ENCODE results near the gene RPRD1B.
"Not testable (repeated sequence)": the region's sequence is repeated elsewhere in the genome, so short reads cannot be mapped to it uniquely, and the experiment has no call there.

Gene RPRD1B

DNA sequence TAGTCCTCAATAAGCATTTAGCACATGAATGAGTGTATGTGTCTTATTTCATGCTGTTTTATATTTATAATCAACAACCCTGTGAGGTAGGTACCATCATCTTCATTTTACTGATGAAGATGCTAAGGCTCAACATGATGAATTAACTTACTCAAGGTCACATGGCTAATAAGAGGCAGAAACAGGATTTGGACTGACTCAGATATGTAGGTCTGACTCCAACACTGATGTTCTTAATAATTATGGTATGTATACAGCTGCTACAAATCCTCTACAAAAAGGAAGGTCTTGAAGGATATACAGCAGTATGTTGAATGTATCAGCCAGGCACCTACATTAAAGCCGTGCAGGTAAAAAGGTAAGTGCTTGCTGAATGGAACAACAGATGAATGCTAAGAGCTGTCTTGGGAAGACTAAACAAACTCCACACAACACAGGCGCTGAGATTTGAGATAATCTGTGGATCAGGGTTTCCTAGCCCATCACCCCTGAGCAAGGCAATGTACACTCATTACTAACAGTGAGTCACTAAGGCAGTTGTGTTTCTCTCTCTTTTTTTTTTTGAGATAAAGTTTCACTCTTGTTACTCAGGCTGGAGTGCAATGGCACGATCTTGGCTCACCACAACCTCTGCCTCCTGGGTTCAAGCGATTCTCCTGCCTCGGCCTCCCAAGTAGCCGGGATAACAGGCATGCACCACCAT is 32.2 kb upstream of the RPRD1B start:
- peak; percentile 61 for DNase-seq (ENCODE audit: low read depth)

DNA sequence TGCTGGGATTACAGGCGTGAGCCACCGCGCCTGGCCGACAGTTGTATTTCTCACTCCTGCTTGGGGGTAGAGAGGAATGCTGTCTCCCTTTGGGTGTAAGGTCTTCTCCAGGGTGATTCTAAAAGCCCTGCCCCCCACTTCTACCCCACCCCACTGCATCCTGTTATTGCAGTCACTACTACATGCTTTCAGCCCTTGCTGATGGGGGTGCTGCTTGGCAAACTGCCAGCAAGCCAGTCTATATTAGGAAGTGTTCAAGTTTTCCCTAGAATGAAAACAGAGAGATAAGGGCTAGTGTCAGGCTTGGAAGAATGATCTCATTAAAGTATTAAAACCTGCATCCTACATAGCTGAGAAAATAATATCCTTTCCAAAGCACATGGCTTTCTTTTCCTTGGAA is 31.6 kb upstream of the RPRD1B start:
- DNase-seq (ENCODE audit: low read depth): no peak

DNA sequence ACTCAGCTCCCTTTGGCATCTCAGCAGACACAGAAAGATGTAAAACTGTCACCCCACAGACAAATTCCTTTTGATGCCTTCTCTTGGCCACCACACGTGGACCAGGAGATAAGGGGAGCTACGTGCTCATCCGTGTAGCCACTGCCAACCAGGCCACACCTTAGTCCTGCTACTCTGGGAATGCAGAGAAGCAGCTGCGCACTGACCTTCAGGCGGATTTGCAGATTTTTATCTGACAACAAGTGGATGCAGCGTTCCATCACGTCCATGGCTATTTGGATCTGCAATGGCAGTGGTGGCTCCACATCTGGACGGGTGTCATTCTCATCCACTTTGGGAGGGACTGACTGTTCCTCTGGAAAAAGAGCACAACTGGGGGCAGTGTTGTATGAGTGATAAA is 31.1 kb upstream of the RPRD1B start:
- no peak for DNase-seq (ENCODE audit: low read depth)

DNA sequence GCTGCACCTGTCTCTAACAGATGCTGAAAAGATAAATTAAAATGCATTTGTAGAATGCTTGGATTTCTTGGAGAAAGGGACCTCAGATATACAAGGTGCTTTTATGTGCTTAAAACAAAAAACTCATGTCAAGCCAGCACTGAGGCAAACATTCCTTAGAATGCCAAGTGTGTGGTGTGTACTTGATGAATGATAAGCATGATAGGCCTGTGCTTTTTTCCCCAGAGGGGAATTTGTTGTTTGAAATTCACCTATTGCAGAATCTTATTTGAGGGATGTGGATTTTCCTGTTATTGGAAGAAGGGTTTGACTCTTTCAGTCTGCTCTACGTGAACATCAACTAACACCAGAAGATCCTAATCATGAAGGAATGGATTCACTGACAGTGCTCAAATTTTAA is 29.1 kb upstream of the RPRD1B start:
- DNase-seq (ENCODE audit: low read depth): no peak

DNA sequence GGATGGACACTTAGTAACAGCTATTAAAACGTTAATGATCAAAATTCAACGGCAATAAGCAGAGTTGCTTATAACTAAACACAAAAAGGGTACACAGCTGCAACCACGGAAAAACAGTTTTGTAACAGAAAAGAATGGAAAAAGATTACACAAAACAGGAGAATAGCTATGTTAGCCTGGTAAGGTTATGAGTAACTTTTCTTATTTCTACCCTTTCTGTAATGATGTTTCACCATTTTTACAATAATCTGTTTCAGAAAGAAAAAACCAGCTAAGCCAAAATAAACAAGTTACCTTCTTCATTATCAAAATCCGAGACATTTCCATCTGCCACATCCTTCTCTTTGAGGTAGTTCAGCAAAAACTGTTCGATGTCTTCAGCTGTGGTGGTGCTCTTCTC is 27.6 kb upstream of the RPRD1B start:
- DNase-seq (ENCODE audit: low read depth): no peak

DNA sequence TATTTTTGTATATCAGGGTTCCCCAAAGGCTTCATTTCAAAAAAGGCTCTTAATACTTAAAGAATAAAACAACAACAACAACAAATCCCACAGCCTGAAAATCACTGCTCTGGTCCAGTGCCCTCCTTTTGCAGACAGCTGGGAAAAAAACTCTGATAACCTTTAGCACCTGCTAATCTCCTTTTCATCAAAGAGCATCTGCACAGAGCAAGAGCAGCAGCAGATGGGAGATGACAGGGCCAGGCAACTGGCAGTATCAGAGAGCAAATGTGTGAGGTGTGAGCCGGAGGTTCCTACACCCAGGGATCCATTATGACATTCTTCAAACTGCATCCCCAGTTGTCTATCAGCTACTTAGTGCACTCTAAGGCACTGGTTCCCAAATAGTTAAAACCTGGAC is 26.0 kb upstream of the RPRD1B start:
- no peak for DNase-seq (ENCODE audit: low read depth)

DNA sequence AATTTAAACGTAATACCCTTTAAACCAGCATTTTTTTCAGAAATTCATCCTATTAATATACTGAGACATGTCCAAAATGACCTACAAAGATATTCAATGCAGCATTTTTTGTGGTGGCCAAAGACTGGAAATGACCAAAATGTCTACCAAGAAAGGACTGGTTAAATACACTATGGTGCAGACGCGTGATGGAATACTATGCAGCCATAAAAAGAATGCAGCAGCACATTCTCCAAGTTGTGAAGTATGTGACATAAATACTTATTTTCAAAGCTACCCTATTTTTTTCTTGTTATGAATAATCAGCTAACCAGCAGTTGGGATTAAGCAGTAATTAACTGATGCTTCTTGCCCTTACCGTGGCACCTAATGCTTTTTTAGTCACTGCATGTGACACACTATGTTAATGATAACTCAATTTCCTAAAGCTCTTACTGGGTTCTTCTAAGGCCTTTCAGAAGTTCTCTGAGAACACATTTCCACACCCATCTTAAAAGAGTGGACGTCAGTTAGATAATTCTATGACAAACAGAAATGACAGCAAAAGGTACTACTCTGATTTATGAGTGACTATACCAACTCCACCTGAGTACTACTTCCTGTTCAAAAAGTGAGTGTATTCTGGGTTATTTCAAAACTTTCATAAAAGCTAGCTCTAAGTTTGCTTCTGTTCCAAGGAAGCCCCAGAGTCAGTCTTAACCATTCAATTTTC is 25.2 kb upstream of the RPRD1B start:
- DNase-seq (ENCODE audit: low read depth): no peak

DNA sequence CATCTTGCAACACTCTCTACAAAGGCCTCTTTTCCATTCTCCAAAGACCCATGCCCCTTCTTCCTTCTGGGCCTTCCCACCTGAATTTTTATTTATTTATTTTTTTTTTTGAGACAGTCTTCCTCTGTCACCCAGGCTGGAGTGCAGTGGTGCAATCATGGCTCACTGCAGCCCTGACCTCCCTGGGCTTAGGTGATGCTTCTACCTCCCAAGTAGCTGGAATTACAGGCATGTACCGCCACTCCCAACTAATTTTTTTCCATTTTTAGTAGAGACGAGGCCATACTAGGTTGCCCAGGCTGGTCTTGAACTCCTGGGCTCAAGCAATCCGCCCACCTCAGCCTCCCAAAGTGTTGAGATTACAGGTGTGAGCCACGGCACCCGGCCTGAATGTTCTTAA is 24.1 kb upstream of the RPRD1B start:
- not testable (repeated sequence) for DNase-seq (ENCODE audit: low read depth)

DNA sequence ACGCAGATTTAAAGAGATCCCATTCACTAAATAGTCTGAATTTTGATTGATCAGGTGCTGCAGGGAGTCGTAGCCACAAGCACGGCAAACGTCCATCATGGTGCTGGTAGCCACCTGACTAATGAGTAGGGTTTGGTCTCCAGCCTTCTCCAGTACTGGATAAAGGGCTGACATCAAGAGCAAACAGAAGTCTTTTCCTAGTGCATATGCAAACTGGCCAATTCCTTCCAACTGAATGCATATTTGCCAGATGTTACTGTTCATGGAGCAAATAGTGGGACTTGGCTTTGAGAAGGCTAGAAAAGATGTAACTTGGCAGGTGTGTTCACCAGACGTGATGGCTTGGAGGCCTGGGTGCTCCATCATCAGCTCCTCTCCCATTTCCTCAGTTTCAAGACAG is 21.9 kb upstream of the RPRD1B start:
- DNase-seq (ENCODE audit: low read depth): no peak

DNA sequence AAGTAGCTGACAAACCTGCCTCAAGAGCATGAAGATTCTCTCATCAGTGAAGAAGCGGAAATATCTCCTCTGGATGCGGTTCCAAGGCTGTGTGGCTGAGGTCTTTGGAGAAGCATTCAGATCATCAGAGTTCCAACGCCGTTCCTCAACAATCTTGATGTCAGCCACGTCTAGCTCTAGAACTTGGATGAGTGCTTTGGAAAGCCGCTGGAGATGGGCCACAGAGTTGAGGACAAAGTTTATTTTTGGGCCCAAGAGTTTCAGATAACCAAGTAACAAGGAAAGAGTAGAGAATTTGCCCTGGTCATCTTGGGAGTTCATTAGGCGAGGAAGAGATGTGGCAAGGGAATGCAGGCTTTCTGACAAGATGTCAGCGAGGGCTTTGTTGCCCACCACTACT is 21.2 kb upstream of the RPRD1B start:
- no peak for DNase-seq (ENCODE audit: low read depth)

DNA sequence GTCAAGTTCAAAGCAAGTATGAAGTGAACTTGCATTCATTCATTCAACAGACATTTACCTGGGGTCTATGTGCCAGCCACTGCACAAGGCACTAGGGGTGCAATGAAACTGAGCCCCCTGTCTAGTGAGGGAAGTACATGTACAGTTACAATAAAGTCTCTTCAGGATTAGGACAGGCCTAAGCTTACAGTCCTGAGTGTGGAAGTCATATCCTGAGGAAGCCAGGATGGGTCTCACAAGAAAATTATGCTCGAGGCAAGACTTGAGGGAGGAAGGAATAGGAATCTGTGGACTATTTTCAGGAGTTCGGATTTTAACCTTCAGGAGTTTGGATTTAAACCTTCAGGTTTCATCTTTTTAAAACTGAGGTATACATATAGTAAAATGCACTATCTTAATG is 19.7 kb upstream of the RPRD1B start:
- no peak for DNase-seq (ENCODE audit: low read depth)

DNA sequence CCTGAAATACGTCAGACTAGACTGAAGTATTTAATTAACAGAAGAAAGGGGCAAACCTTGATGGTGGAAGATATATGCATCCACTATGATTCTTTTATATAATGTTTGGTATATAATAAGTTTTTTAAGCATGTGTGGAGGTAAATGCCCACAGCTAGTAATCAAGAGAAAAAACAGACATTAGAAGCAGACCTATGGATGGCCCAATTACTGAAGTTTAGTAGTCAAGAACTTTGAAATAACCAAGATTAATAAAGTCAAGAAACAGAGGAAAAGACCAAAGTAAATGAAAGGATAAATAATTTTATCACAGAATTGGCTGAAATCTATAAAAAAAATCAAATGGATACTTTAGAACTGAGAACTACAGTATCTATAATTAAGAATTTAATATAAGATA is 15.6 kb upstream of the RPRD1B start:
- DNase-seq (ENCODE audit: low read depth): no peak

DNA sequence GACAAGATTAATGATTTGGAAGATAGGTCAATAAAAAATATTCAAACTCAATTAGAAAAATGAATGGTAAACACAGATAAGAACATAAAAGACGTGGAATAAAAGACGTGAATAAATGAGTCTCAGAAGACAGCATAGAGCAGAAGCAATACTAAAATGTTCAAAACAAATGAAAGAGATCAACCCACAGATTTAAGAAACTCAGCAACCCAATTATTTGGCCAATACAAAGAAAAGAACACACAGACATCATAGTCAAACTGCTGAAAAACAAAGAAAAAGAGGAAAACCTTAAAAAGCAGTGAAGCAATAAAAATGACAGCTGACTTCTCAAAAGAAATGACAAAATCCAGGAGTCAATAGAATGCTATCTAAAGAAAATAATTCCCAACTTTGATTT is 15.2 kb upstream of the RPRD1B start:
- no peak for DNase-seq (ENCODE audit: low read depth)

DNA sequence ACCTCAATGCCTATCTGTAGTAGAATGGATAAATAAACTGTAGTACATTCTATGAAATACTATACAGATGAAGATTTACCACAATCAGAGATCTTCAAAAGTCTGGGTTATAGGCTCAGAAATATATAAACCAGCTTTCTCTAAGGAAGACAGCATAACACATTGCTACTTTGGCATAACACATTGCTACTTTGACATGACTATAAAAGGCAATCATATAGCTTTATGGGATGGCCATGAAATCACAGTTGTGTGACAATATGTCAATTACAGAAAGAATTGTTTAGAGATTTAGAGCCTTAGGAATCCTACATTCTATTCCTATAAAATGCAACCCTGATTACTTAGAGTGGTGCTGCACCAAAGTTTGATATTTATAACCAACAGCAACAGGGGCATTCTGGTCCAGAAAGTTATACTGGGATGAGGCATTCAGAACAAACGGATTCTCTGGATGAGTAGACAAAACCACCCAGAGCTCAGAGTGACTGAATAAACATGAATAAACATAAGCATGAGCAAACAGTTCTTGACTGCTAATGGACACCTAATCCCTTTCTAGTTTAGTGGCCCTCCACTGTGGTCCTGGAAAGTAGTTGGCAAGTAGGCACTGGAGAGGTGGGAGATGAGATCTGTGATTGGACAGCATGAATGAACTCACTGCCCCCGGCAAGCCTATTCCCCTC is 12.3 kb upstream of the RPRD1B start:
- DNase-seq (ENCODE audit: low read depth): no peak

DNA sequence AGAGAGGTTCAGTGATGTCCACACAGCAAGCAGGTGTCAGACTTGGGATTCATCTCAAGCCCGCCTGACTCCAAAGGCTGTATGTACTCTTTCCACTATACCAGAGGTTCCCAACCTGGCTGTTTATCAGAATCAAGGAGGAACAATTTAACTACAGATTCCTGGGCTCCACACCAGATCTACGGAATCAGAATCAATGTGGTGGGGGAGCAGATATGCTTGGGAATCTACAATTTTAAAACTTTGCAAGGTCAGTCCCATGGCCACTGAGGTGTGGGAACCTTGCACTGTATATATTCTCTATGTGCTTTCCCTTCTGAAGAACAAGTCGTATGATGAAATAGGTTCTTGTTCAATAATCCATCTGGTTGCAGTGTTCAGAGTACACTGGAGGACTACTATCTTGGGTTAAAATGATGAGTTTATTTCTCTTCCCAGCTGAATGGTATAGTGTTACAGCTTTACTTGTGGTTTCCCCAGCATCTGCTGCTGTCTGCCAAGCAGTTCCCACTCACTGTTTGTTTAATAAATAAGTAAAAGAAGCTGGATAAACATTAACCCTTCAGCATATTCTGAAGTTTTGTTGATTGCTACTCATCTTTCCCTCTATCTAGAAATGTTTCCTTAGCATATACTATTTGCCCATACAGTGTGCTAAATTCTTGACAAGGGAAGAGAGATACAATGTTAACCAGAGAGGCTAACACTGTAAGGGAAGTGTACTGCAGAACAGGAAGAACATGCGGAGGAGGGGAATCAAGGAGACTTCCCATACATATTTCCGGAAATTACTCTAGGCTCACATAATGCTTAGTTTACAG is 10.2 kb upstream of the RPRD1B start:
- peak; percentile 53 for DNase-seq (ENCODE audit: low read depth)

DNA sequence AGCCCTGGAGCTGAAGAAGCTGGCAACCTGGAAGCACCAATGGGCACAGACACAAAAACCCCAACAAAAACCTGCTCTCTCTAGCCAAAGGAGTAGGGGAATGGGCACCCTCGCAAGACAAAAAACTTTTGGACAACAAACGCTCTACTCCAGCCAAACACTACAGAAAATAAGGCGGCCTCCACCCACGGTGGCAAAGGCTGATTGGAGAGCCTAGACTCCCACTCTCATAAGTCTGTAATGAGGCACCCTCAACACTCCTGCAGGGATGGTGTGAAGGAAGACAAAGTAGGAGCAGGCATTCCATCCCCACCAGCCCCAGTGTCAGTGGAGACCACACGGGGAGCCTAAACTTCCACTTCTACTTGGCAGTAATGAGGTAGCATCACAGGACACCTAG is 9.1 kb upstream of the RPRD1B start:
- no peak for DNase-seq (ENCODE audit: low read depth)

DNA sequence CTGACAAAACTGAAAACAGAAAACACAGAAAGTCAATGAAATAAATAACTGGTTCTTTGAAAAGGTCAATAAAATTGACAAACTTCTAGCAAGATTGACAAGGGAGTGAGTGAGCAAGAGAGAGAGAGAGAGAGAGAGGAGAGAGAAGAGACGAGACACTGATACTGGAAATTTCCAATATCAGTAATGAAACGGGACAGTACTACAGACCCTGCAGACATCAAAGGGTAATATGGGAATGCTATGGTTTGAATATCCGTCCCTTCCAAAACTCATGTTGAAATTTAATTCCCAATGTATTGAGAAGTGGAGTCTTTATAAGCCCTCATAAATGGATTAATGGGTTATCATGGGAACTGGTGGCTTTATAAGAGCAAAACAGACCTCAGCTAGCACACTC is 4.1 kb upstream of the RPRD1B start:
- no peak for DNase-seq (ENCODE audit: low read depth)

DNA sequence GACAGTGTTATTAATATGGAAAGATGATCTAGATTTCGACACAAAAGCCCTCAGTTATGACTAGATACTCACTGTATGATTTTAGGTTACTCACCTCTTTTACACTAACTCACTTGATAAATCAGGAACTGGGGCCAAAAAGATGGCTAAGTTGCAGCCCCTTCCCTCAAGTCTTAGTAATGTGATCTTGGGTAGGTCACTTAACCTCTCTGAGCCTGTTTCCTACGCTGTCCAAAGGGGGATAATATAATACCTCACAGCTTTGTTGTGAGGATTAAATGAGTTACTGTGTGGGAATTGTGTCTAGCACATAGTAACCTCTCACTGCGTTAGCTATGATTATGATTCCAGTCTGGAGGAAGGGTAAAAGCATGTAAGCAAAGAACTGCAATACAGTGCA is 1.6 kb upstream of the RPRD1B start:
- DNase-seq (ENCODE audit: low read depth): no peak

DNA sequence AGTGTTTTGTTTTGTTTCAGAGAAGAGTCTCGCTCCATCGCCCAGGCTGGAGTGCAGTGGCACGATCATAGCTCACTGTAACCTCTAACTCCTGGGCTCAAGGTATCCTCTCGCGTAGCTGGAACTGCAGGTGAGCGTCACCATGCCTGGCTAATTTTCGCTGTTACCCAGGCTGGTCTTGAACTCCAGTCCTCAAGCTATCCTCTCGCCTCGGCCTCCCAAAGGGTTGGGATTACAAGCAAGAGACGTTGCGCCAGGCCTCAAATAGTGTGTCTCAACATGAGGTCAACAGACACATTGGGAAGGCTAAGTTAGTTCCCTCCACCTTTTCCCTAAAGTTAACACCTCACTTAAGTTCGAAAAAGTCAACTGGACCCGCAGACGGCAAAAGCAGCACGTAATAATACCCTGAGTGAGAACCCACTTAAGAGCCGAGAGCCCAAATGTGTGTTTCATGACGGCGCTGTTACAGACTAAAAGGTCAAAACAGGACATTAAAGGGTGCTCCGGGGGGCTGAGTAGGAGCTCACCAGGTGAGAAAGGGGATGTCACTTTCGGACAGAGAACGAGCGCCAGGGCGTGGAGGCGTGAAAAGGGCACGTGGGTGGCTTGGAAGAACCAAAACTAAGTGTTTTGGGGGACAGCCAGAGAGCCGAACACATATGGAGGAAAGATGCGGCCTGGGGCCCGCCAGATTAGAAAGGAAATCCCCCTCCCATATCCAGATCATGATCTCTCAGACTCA is 789 bp upstream of the RPRD1B start:
- no peak for DNase-seq (ENCODE audit: low read depth)

DNA sequence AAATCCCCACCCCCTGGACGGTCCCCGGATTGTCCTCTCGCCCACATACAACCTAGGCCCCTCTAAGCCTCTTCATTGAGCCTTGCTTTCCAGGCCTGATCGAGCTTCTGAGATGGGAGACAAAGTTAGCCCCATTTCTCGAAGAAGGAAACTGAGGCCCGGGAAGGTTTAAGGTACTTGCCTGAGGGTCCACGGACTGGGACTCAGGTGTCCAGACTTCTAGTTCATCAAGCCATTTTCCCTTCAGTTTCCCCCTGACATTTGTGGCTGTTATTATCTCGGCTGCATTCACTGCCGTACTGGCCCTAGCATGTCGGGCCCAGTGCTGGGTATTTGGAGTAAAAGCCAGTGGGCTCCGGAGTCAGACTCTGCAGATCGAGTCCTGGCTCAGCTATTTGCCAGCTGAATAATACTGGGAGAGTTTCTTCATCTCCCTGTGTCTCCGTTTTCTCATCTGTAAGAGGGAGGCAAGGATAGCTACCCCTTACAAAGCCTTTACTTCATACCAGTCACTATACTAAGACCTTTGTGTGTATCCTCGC is 633 bp downstream of the RPRD1B start:
- no peak for DNase-seq (ENCODE audit: low read depth)

DNA sequence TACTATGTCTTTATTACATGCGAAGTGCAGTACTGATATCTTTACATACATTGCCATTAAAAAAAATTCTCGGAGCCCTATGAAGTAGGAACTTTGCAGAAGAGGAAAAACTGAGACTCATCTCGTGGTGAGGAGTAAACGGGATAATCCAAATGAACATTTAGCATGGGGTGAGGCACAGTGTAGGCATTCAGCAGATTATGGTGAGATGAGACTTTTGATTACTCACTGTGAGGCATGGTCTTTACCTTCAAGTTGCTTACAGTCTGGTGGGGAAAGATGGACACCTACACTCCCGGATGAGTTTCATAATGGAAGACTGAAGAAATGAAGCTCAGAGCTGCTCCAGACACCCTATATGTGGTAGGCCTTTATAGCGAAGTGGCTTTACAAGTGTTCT is 1.4 kb downstream of the RPRD1B start:
- DNase-seq (ENCODE audit: low read depth): no peak

DNA sequence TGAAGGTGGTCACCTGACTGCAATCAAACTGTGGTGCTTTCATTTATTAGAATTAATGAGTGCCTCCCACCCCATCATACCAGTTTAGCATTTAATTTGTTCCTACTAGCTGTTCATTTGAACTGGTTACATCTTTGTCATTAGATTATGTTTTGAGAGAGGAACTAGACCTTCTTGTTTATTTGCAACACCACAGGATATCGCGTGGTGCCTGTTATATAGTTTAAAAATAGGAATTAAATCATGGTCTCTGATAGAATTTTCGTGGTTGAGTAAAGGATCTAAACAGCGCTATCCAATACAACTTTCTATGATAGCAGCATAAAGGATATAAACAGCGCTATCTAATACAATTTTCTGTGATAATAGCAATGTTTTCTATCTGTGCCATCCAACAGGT is 2.8 kb downstream of the RPRD1B start:
- DNase-seq (ENCODE audit: low read depth): no peak
